ENCODE data around the gene TSPAN9.

The TSPAN9 gene

DNA sequence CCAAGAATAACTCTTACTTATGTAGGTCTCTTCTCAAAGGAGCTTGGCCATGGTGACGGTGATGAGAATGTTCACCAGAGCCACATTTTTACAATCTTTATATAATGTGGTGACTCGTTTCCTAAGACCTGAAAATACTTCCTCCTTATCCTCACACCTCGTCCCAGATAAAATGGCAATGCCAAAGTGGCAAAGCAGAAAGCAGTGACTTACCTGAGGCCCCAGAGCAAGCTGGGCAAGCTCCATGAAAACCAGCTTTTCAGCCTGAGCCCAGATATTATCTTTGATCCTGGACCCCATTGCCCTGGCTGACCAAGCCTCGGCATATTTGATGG, 240.3 kb downstream of the TSPAN9 start:
- no peak for DNase-seq (ENCODE audit: low read depth)

- no peak for DNase-seq (ENCODE audit: low read depth)
These were observed 240.8 kb downstream of the TSPAN9 start for GRCh38 chr12:3317841-3318501.

DNA sequence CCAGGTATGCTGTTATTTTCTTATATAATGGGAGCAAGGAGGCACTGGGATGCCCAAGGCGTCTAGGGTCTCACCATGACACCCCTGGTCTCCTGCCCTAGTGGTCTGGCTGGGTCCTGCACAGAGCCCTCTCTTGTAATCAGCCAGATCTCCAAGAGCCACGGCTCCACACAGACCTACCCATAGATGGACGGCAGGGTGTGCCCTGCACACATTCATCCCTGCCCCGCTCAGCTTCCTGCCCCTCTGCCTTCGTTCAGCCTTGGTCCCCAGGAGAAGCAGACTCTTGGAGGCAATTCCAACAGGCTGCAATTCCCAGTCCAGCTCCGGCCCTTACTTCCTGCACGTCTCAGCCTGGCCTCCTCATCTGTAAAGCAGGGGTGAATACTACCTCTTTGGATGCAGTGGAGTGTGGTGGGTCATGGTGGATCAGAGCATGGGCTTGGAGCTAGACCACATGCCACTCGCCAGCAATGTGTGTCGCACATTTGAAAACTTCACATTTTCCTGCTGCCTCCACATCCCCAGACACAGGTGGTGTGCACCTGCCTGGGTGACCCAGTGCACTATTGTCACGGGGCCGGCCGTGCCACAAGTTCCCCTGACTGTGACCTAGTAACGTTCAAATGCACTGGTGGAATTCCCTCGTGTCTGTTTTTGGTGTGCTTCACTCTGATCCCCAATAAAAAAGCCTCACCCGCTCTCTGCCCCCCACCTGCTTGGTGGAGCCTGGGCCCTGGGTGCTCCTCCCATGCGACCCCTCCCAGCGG, 242.7 kb downstream of the TSPAN9 start:
- no peak for DNase-seq (ENCODE audit: low read depth)

GRCh38 chr12:3320881-3321509, 243.8 kb downstream of the TSPAN9 start:
- DNase-seq (ENCODE audit: low read depth) = no peak

GRCh38 chr12:3321881-3322280, 244.7 kb downstream of the TSPAN9 start:
- DNase-seq (ENCODE audit: low read depth) = no peak

DNA sequence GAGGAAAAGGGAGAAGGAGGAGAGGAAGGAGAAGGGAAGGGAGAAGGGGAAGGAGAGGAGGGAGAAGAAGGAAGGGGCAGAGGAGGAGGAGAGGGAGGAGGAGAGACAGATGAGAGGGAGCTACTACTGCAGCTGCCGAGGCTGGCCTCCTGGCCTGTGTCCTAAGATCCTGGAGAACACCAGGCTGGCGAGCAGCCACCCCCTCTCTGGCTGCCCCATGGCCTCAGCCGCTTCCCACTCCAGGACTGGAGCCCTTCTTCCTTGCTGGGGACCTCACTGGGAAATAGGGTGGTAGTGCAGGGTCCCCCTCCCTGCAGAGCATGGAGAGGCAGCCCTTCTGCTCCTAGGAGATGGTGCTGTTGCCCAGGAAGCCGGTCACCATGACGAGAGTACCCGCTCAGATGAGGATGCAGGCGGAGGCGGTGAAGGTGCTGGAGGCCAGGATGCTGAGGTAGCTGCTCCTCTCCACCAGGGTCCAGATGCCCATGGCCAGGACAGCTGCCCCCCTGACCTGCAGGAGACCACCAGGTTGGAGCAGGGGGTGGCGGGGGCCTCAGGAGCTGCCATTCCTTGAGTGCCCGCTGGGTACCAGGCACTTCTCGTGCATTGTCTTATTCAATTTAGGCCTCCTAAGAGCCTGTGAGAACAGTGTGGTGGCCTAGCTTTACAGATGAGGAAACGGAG, 246.0 kb downstream of the TSPAN9 start:
- no peak for DNase-seq (ENCODE audit: low read depth)

- no peak for DNase-seq (ENCODE audit: low read depth)
These were observed 248.6 kb downstream of the TSPAN9 start for GRCh38 chr12:3325736-3326135.

GRCh38 chr12:3326156-3326849, 249.1 kb downstream of the TSPAN9 start:
- no peak for DNase-seq (ENCODE audit: low read depth)

GRCh38 chr12:3326850-3327780, 249.9 kb downstream of the TSPAN9 start:
- no peak for DNase-seq (ENCODE audit: low read depth)

DNA sequence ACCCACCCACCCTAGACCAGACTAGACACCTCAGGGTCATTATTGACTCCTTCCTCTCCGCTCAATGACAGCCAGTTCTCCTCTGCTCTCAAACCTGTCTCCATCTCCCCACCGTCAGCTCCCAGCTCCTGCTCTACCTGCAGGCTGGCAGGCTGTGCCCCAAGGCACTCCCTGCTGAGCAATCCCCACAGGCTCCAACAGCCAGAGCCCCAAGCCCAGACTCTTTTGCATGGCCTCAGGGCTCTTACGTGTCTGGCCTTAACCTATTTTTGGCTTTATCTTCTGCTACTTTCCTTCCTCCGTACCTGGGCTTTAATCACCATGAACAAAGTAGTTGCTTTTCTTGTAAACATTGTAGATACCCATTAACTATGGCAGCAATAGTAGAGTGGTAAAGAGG, 250.9 kb downstream of the TSPAN9 start:
- DNase-seq (ENCODE audit: low read depth) = no peak

DNA sequence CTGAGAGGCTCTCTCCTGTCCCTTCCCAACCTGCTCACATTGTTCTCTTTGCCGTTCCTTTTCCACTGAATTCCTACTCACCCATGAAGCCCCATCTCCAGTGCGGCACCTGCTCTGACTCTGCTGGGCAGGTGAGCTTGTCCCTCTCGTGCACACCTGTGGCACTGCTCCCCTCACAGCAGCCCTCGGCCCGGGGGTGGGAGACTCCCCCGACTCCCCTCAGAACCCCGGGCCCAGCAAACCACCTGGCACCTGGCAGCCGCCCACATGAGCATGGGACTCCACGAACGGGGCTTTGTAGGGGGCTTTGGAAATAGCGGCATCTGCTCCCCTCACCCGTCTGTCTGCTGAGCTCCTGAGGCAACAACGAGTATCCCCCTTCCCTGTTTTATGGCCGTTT, 251.4 kb downstream of the TSPAN9 start:
- no peak for DNase-seq (ENCODE audit: low read depth)

DNA sequence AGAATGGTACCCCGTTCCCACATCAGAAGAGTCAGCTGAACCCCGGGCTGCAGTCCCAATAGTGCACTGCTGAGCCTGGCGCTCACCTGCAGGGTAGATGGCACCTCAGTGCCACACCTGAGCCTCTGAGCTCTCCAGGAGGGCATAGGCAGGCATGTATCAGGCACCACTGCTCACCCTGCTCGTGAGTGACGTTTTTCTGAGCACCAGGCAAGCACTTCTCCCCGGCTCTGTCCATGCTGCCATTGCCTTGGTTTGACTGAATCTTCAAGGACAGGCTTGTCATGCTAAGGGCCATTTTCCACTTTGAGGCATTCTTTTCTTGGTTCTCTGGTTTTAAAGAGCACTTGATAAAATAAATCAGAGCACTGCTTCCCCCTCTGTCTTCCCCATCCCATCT, 252.2 kb downstream of the TSPAN9 start:
- DNase-seq (ENCODE audit: low read depth) = no peak

GRCh38 chr12:3330976-3331510, 253.9 kb downstream of the TSPAN9 start:
- DNase-seq (ENCODE audit: low read depth) = no peak

DNA sequence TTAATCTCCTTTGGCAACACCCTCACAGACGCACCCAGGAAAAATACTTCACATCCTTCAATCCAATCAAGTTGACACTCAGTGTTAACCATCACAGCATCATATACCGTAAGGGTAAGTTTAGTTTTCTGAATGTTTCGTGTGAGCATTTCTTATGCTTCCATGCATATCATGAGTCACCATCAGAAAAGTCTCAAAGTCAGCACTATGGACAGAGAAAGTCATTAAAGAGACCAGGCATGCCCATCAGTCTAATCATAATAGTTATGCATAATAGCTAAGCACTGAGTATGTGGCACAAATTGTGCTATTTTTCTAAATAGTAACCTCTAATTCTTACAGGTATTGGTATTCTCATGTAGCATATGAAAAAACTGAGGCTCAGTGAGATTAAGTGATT, 255.0 kb downstream of the TSPAN9 start:
- no peak for DNase-seq (ENCODE audit: low read depth)

- DNase-seq (ENCODE audit: low read depth) = no peak
These were observed 256.4 kb downstream of the TSPAN9 start for GRCh38 chr12:3333583-3333982.

GRCh38 chr12:3333991-3334391, 256.8 kb downstream of the TSPAN9 start:
- no peak for DNase-seq (ENCODE audit: low read depth)

DNA sequence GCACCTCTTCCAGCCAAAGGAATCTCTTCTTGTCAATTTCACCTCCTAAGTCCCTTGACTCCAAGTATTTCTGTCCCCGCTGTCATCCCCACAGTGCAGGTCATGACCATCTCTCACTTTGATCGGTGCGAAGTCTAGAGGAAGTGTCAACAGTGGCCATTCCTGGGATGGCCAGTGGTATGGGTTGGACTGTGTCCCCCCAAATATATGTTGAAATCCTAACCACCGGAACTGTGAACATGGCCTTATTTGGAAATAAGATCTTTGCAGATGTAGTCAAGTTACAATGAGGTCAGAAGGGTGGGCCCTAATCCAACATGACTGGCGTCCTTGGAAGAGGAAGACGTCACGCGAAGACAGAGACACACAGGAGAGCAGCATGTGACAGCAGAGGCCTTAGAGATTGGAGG, 257.9 kb downstream of the TSPAN9 start:
- DNase-seq (ENCODE audit: low read depth) = no peak

Measured in stimulated activated CD8-positive, alpha-beta memory T cell treated with anti-CD3 and anti-CD28 coated beads, Interleukin-15, amount 100 ng/mL, for 1 hour (primary cell).